ENCODE measurements around the gene DAAM1.

- TF ChIP-seq CTCF (IDR thresholded peaks at IDR 0.05; ENCODE audit: borderline replicate concordance, extremely low read depth, low read length, poor library complexity, severe bottlenecking), result no peak
- no peak for TF ChIP-seq EZH2 (IDR thresholded peaks at IDR 0.05; ENCODE audit: borderline replicate concordance, low read depth, low read length, severe bottlenecking)
Observed at GRCh38 chr14:59154373-59154772, 34.1 kb upstream of the DAAM1 start.
